Endothelial cell of umbilical vein (primary cell): ENCODE results near the gene CLPTM1L. TPM values are rescaled to one million over a fixed set of nuclear protein-coding genes. Genes with fewer than 3 reads are reported as not detected.
"Not testable (repeated sequence)": the region's sequence is repeated elsewhere in the genome, so short reads cannot be mapped to it uniquely, and the experiment has no call there.

Experiments
- BruUV-seq: library from RNA; stranded (reverse); fragments of 400-500 nt; replicated peaks from 2 replicates; lab custom pipeline; 2021; lab: Mats Ljungman, UMichigan
- CTCF ChIA-PET: fragments of 300-600, 350-600 bp; sonication (Branson Sonifier 250); formaldehyde crosslinking; loops from one replicate; lab custom pipeline; 2021; ENCODE audit warnings: antibody characterized with exemption, inconsistent platforms; lab: Charles Lee
- POLR2A ChIA-PET: fragments of 300-600, 350-600 bp; sonication (Branson Sonifier 250); formaldehyde crosslinking; loops from one replicate; lab custom pipeline; 2021; ENCODE audit warnings: antibody characterized with exemption, inconsistent platforms; lab: Charles Lee
- DNase-seq: peaks from one replicate; pipeline ENCODE4 v3.0.0-alpha.2; 2011; ENCODE audit warnings: low read depth, low spot score
- FAIRE-seq: peaks from 2 replicates; lab custom pipeline; 2011; peaks lifted over from hg19 to GRCh38; lab: Jason Lieb, UNC
- H2AFZ ChIP-seq: 2 replicates; pipeline ENCODE4 v1.6.0; 2012; ENCODE audit warnings: low read depth, low read length, control low read depth, inconsistent platforms
- H3K27ac ChIP-seq: 2 replicates; pipeline ENCODE4 v1.5.1; 2011; ENCODE audit warnings: low read depth, mild to moderate bottlenecking, control low read depth, low read length, moderate library complexity; ENCODE audit not compliant: insufficient read depth
- H3K27me3 ChIP-seq, 2 experiments: 2 replicates each; pipeline versions ENCODE4 v1.6.0 to v1.6.1; 2011; ENCODE audit warnings: low read length in 2 of 2, mixed read lengths in 1 of 2; ENCODE audit not compliant: control insufficient read depth in 2 of 2, insufficient read depth in 2 of 2
- H3K36me3 ChIP-seq, 2 experiments: 2 replicates in 1 of 2; 3 replicates in 1 of 2; pipeline ENCODE4 v1.5.1; 2011; ENCODE audit warnings: low read length in 2 of 2, mild to moderate bottlenecking in 1 of 2, moderate library complexity in 1 of 2; ENCODE audit not compliant: control insufficient read depth in 2 of 2, insufficient read depth in 2 of 2; ENCODE audit errors: extremely low read depth in 1 of 2
- H3K4me1 ChIP-seq: 3 replicates; pipeline ENCODE4 v1.5.1; 2011; ENCODE audit warnings: mild to moderate bottlenecking, low read length; ENCODE audit not compliant: control insufficient read depth, insufficient read depth; ENCODE audit errors: extremely low read depth
- H3K4me2 ChIP-seq: 2 replicates; pipeline ENCODE4 v1.6.1; 2011; ENCODE audit warnings: low read length, control low read depth, mixed read lengths; ENCODE audit not compliant: insufficient read depth
- H3K4me3 ChIP-seq, 3 experiments: fragments of 200-600 bp in 1 of 3; sonication (generic), shearing (Covaris generic) in 1 of 3; replicated peaks in 1 of 3; 2 replicates each; pipeline ENCODE4 v1.5.1; 2011 to 2016; ENCODE audit warnings: control low read depth in 3 of 3, low read length in 3 of 3, mild to moderate bottlenecking in 2 of 3, inconsistent platforms in 1 of 3, low read depth in 1 of 3, moderate library complexity in 1 of 3; ENCODE audit not compliant: insufficient read depth in 1 of 3
- H3K79me2 ChIP-seq: 2 replicates; pipeline ENCODE4 v1.6.0; 2012; ENCODE audit warnings: low read length, inconsistent platforms; ENCODE audit not compliant: control insufficient read depth, insufficient read depth
- H3K9ac ChIP-seq: replicated peaks from 2 replicates; pipeline ENCODE3; 2011; ENCODE audit warnings: low read length, control low read depth; ENCODE audit not compliant: insufficient read depth; ENCODE audit errors: extremely low read depth
- H3K9me1 ChIP-seq: replicated peaks from 3 replicates; pipeline ENCODE4 v1.6.0; 2011; ENCODE audit warnings: mild to moderate bottlenecking, low read length; ENCODE audit not compliant: control insufficient read depth, insufficient read depth; ENCODE audit errors: extremely low read depth
- H3K9me3 ChIP-seq: replicated peaks from 2 replicates; pipeline ENCODE4 v1.5.1; 2012; ENCODE audit warnings: low read length, inconsistent platforms; ENCODE audit not compliant: control insufficient read depth, insufficient read depth
- H4K20me1 ChIP-seq: replicated peaks from 2 replicates; pipeline ENCODE3; 2011; ENCODE audit warnings: mild to moderate bottlenecking, low read length; ENCODE audit not compliant: control insufficient read depth, insufficient read depth; ENCODE audit errors: extremely low read depth
- dilution Hi-C: fragments of 300-500 bp; cut with MboI; formaldehyde crosslinking; loops from one replicate; pipeline ENCODE4 v1.15.0; 2019; ENCODE audit warnings: low sequenced_read_pairs; ENCODE audit not compliant: extremely low pct_ligation_motif_present
- intact Hi-C: fragments of 100-400 bp; cut with micrococcal nuclease; formaldehyde crosslinking; loops from one replicate; pipeline ENCODE4 v1.10.0; 2022
- polyA plus RNA-seq, 4 experiments: library from polyadenylated mRNA; depleted of rRNA in 3 of 4; stranded (reverse) in 3 of 4; unstranded in 1 of 4; fragments of >200 nt; gene quantifications; 2 replicates each; pipeline versions ENCODE4 v1.2.1 to v1.2.3, GENCODE V29; 2011 to 2012; ENCODE audit warnings: missing spikeins in 1 of 4
- total RNA-seq: library from RNA; stranded (reverse); gene quantifications from 2 replicates; pipeline ENCODE4 v1.2.3, GENCODE V29; 2021

CLPTM1L gene
- total and polyA plus RNA-seq, 2 donors (not counting 3 experiments of a cell fraction or from before 2014, with no cell fraction given) = 116 to 191 TPM

DNA sequence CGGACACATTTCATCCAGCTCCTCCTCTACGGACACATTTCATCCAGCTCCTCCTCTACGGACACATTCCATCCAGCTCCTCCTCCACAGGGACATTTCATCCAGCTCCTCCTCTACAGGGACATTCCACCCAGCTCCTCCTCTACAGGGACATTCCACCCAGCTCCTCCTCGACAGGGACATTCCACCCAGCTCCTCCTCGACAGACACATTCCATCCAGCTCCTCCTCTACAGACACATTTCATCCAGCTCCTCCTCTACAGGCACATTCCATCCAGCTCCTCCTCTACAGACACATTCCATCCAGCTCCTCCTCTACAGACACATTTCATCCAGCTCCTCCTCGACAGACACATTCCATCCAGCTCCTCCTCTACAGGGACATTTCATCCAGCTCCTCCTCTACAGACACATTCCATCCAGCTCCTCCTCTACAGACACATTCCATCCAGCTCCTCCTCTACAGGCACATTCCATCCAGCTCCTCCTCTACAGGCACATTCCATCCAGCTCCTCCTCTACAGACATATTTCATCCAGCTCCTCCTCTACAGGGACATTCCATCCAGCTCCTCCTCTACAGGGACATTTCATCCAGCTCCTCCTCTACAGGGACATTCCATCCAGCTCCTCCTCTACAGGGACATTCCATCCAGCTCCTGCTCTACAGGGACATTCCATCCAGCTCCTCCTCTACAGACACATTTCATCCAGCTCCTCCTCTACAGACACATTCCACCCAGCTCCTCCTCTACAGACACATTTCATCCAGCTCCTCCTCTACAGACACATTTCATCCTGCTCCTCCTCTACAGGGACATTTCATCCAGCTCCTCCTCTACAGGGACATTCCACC is 17.8 kb downstream of the CLPTM1L start:
- BruUV-seq, H3K27me3 ChIP-seq, H3K4me3 ChIP-seq, FAIRE-seq, H3K9me1 ChIP-seq, dilution Hi-C loops, H2AFZ ChIP-seq, intact Hi-C loops, H3K4me1 ChIP-seq, H4K20me1 ChIP-seq, H3K79me2 ChIP-seq, H3K4me2 ChIP-seq, DNase-seq, H3K9ac ChIP-seq, POLR2A ChIA-PET, H3K9me3 ChIP-seq: not testable (repeated sequence)
- H3K27ac ChIP-seq = peak overlapping the region; percentile 74
- CTCF ChIA-PET = interaction anchor here (1.3 kb wide), 1 partner anchor 318 kb away, joined by 3 read pairs; no protein-coding TSS in a partner anchor
- peaks cover 4 to 55% of the 10 kb centered on the region in 2 experiments for H3K36me3 ChIP-seq

DNA sequence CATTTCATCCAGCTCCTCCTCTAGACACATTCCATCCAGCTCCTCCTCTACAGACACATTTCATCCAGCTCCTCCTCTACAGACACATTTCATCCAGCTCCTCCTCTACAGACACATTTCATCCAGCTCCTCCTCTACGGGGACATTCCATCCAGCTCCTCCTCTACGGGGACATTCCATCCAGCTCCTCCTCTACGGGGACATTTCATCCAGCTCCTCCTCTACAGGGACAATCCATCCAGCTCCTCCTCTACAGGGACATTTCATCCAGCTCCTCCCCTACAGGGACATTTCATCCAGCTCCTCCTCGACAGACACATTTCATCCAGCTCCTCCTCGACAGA is 18.4 kb downstream of the CLPTM1L start:
- H4K20me1 ChIP-seq, dilution Hi-C loops, POLR2A ChIA-PET, H3K27me3 ChIP-seq, intact Hi-C loops, H3K9me1 ChIP-seq, H2AFZ ChIP-seq, FAIRE-seq, DNase-seq, H3K4me3 ChIP-seq, H3K79me2 ChIP-seq, H3K9me3 ChIP-seq, H3K4me2 ChIP-seq, H3K9ac ChIP-seq, H3K4me1 ChIP-seq, BruUV-seq: not testable (repeated sequence)
- H3K27ac ChIP-seq = peak overlapping the region; percentile 31
- CTCF ChIA-PET = interaction anchor here (1.3 kb wide), 1 partner anchor 319 kb away, joined by 3 read pairs; no protein-coding TSS in a partner anchor
- H3K36me3 ChIP-seq = peaks cover 4 to 55% of the 10 kb centered on the region in 2 experiments
